NCI-H2196 (cell line): ENCODE results near the gene LGI4.
A peak's percentile ranks its signal among the peaks of the same experiment; 100 is the strongest.
"Not testable (repeated sequence)": the region's sequence is repeated elsewhere in the genome, so short reads cannot be mapped to it uniquely, and the experiment has no call there.

Experiments
- DNase-seq: peaks from one replicate; lab custom pipeline; 2025; ENCODE audit not compliant: unreplicated experiment; lab: John Stamatoyannopoulos, UW

The LGI4 gene

GRCh38 chr19:35107545-35107944, 27.3 kb downstream of the LGI4 start:
- no peak for DNase-seq

- no peak for DNase-seq
Measured at GRCh38 chr19:35106898-35107541, 27.8 kb downstream of the LGI4 start.

- DNase-seq, result no peak
Measured at GRCh38 chr19:35106291-35106583, 28.6 kb downstream of the LGI4 start.

GRCh38 chr19:35105411-35106290, 29.2 kb downstream of the LGI4 start:
- no peak for DNase-seq

GRCh38 chr19:35105047-35105410, 29.8 kb downstream of the LGI4 start:
- DNase-seq, result no peak

GRCh38 chr19:35104361-35104760, 30.5 kb downstream of the LGI4 start:
- no peak for DNase-seq

- DNase-seq, result not testable (repeated sequence)
Measured at GRCh38 chr19:35103614-35104013, 31.2 kb downstream of the LGI4 start.

GRCh38 chr19:35101949-35102348, 32.9 kb downstream of the LGI4 start:
- DNase-seq, result not testable (repeated sequence)

- no peak for DNase-seq
Measured at GRCh38 chr19:35100588-35101533, 34.0 kb downstream of the LGI4 start.

GRCh38 chr19:35099897-35100275, 35.0 kb downstream of the LGI4 start:
- no peak for DNase-seq

GRCh38 chr19:35099155-35099896, 35.5 kb downstream of the LGI4 start:
- DNase-seq, result no peak

GRCh38 chr19:35098413-35099049, 36.3 kb downstream of the LGI4 start:
- no peak for DNase-seq

GRCh38 chr19:35095667-35096368, 39.0 kb downstream of the LGI4 start:
- DNase-seq, result no peak

- no peak for DNase-seq
Measured at GRCh38 chr19:35094656-35095055, 40.2 kb downstream of the LGI4 start.

GRCh38 chr19:35093941-35094647, 40.8 kb downstream of the LGI4 start:
- no peak for DNase-seq

GRCh38 chr19:35093430-35093829, 41.4 kb downstream of the LGI4 start:
- DNase-seq, result no peak

GRCh38 chr19:35090506-35091214, 44.2 kb downstream of the LGI4 start:
- peak; percentile 77 for DNase-seq

- DNase-seq, result no peak
Measured at GRCh38 chr19:35090160-35090505, 44.7 kb downstream of the LGI4 start.

- no peak for DNase-seq
Measured at GRCh38 chr19:35089554-35089953, 45.3 kb downstream of the LGI4 start.
